ENCODE data around the gene SLC25A11.

DNA sequence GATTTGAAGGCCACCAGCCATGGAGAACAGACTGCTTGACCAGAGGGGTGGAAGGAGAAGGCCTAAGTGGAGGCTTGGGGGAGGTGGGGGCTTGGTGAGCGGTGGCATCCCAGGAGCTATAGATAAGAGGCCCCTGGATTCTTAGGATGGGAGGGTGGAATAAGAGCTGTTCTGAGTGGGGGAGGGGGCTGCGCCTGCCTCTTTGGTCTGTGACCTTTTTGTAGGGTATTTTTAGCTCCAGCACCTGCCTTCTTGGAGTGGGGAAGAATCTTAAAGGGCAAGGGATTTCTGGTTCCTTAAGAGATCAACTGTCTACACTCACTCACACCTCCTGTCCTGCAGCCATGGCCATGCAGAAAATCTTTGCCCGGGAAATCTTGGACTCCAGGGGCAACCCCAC is 11.6 kb upstream of the SLC25A11 start:
- TF ChIP-seq POLR2A (IDR thresholded peaks at IDR 0.05): no peak
- TF ChIP-seq, protein P1, sequence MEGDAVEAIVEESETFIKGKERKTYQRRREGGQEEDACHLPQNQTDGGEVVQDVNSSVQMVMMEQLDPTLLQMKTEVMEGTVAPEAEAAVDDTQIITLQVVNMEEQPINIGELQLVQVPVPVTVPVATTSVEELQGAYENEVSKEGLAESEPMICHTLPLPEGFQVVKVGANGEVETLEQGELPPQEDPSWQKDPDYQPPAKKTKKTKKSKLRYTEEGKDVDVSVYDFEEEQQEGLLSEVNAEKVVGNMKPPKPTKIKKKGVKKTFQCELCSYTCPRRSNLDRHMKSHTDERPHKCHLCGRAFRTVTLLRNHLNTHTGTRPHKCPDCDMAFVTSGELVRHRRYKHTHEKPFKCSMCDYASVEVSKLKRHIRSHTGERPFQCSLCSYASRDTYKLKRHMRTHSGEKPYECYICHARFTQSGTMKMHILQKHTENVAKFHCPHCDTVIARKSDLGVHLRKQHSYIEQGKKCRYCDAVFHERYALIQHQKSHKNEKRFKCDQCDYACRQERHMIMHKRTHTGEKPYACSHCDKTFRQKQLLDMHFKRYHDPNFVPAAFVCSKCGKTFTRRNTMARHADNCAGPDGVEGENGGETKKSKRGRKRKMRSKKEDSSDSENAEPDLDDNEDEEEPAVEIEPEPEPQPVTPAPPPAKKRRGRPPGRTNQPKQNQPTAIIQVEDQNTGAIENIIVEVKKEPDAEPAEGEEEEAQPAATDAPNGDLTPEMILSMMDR (IDR thresholded peaks at IDR 0.05): no peak

All from uterus (tissue), 2 donors.